HG02642 (cell line): ENCODE measurements around the gene WDR7.
"Not testable (repeated sequence)": the region's sequence is repeated elsewhere in the genome, so short reads cannot be mapped to it uniquely, and the experiment has no call there.

Experiments used
- ATAC-seq: cut with Tn5 transposase; IDR thresholded peaks from one replicate; pipeline ENCODE4 v1.9.1; 2021; ENCODE audit warnings: mild to moderate bottlenecking; ENCODE audit not compliant: unreplicated experiment, poor library complexity

WDR7 gene

DNA sequence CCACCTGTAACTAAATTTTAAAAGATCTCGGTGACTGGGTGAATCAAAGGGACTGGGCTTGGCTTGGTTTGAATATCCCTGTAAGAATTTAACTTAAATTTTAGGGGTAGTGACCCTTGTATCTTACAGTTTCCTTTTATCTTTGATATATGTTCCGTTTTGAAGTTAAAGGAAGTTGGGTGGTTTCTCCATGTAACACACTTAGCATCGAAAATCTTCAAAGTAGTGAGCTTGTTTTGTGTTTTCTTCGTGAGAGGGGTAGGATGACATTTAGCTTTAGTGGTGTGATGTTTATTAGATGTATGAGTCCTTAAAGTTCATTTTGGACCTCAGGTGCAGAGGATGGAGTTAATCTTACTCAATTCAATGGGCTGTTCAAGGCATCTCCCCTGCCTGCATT, 1.6 kb downstream of the WDR7 start:
- no peak for ATAC-seq

DNA sequence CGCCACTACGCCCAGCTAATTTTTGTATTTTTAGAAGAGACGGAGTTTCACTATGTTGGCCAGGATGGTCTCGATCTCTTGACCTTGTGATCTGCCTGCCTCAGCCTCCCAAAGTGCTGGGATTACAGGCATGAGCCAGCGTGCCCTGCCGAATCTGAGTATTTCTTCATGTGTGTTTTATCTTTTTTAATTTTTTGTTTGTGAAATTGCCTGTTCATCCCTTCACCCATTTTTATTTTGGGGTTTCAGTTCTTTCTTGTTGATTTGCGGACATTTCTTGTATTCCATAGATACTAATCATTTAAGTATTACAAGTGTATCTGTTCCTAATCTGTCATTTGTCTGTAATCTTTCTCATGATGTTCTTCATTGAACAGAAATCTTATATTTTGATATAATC, 3.1 kb downstream of the WDR7 start:
- not testable (repeated sequence) for ATAC-seq

DNA sequence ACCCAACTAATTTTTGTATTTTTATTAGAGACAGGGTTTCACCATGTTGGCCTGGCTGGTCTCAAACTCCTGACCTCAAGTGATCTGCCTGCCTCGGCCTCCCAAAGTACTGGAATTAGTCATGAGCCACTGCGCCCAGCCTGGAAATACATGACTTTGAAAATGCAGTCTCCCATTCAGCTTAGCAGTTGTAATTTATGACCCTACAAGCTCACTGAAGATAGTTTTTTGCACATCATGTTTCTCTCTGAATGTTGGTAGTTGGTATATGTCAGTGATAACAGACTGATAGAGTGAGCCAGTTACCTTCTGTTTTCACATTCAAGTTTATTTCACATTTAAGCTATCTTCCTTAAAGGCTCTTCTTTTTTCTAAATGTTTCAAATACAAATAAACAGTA, 7.1 kb downstream of the WDR7 start:
- ATAC-seq: no peak

DNA sequence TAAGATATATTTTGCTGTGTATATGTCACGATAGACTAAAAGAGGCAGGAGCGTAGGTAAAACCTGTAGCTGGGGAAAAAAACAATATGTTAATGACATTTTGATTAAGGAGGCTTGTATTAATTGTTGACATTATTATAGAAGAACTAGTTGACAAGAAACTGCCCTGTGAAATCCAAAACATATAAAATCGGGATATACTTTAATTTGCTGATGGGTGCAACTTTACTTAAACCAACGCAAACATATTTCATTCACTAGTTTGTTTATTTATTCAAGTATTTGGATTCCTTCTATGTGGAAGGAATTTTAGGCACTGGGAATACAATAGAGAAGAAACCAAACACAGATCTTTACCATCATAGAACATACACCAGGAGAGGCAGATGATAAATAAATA, 8.0 kb downstream of the WDR7 start:
- no peak for ATAC-seq

DNA sequence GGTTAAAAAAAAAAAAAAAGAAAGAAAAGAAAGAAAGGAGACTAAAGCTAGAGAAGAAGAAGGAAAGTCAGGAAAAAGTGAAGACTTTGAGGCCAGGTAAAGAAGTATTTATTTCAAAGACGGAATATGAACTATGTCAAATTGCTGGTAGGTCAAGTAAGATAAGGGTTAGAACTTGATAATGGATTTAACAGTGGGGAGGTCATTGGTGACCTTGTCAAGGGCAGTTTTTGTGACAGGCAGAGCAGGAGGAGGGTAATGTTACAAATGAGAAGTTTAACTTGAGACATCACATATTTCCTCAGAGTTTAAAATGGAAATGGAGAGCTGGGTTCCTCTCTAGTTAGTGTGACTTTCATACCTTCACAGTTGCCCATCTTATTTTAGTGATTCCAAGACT, 9.5 kb downstream of the WDR7 start:
- ATAC-seq: no peak

DNA sequence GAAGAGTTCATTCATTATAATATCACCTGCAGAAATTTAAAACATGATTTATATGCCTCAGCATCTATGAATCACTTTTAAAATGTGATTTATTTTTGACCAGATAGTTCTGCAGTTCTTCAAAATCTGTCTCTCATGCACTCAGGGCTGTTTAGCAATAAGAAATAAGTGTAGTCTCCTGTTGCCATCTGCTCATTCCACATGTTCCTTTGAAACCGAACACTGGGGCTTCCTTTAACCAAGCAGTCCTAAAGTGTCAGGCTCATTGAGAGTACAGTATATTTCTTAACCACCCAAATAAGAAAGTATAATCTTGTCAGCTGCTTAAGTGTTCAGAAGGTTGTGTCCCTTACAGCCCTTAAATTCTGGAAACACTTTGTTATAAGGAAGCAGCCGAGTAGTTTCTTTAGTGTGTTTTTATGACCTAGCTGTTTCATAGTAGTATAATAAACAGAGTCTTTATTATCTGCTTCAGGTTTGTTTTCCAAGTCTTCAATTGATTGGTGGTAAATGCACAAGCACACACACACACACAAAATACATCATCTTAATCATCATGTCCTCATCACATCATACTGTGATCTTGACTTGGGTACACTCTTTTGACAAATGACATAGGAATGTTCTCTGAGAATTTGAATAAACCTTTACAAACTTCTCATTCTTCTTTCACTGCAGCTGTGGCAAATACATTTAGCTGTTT, 10.4 kb downstream of the WDR7 start:
- ATAC-seq: no peak

DNA sequence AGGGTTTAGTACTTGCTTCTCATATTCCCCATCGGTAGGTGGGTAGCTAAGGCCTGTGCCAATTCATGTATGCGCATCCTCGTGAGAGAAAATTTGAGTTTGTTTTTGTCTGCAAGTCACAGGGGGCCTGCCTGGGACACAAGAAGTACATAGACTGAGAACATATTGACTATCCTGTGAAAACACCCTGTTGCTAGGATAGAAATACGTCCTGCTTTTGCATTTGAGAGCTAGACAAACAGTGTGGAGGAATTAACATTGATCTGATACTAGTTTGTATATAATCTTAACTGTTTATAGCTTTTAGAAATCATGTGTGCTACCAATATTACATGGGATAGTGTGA, 10.9 kb downstream of the WDR7 start:
- ATAC-seq: no peak

DNA sequence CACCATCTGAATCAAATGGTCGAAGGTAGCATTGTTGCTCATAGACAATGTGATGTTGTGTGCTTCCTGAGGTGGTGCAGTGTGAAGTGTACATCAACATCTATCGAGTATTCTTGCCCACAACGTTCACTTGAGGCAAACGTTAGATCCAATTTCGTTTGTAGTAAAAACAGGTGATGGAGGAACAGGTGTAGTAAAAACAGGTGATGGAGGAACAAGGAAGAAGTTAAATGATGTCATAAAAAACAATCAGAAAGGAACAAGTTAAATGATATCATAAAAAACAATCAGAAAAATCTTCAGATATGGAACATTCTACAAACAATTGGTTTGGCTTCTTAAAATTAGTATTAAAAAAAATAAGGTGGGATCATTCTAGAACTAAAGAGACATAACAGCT, 11.3 kb downstream of the WDR7 start:
- no peak for ATAC-seq

DNA sequence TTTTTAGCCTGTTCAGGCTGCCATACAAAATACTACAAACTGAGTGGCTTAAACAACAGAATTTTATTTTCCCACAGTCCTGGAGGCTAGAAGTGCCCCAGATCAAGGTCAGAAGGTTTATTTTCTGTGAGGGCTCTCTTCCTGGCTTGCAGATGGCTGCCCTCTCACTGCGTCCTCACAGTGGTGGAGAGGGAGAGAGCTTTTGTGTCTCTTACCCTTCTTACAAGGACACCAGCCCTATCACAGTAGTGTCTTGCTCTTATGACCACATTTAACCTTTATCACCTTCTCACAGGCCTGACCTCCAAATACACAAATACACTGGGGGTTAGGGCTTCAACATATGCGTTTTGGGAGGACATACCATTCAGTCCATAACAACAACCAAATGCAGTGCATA, 11.7 kb downstream of the WDR7 start:
- ATAC-seq: no peak

DNA sequence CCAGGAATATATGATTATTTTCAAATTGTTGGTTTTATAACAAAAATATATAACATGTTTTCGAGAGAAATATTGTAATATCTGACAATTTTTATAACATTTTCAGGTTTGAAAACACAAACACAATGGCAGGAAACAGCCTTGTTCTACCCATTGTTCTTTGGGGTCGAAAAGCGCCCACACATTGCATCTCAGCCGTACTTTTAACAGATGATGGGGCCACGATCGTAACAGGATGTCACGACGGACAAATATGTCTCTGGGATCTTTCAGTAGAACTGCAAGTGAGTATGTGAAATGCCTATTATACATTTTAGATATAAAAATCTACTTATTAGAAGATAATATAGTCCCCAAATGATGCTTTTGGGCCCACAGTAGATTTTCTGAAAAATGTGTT, 21.2 kb downstream of the WDR7 start:
- no peak for ATAC-seq

DNA sequence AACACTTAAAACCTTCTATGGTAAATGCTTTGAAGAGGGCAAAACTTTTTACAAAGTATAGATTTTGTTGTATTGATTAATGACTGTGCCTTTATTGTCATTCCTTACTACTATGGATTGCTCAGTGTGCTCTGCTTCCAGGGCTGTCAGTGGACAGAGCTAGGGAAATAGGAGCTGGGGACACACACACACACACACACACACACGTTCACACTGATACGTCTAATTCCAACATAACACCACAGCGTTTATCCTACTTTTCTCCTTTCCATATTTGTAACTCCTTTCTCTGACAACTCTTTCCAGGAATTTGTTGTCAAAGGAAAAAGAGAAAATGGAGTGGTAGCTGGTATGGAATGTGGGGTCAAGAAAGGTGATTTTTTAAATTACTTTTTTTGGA, 21.8 kb downstream of the WDR7 start:
- no peak for ATAC-seq

DNA sequence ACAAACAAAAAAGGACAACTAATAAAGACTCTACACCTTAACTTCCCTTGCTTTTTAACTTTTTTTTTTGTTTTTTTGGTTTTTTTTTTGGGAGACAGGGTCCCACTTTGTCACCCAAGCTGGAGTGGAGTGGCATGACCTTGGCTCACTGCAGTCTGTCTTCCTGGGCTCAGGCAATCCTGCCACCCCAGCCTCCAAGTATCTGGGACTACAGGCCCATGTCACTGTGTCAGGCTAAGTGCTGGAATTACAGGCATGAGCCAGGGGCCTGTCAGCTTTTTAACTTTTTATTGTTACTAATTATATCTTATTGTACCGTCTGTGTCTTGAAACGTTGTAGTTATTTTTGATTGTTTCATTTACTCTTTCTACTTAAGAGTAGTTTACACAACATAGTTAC, 25.5 kb downstream of the WDR7 start:
- no peak for ATAC-seq

DNA sequence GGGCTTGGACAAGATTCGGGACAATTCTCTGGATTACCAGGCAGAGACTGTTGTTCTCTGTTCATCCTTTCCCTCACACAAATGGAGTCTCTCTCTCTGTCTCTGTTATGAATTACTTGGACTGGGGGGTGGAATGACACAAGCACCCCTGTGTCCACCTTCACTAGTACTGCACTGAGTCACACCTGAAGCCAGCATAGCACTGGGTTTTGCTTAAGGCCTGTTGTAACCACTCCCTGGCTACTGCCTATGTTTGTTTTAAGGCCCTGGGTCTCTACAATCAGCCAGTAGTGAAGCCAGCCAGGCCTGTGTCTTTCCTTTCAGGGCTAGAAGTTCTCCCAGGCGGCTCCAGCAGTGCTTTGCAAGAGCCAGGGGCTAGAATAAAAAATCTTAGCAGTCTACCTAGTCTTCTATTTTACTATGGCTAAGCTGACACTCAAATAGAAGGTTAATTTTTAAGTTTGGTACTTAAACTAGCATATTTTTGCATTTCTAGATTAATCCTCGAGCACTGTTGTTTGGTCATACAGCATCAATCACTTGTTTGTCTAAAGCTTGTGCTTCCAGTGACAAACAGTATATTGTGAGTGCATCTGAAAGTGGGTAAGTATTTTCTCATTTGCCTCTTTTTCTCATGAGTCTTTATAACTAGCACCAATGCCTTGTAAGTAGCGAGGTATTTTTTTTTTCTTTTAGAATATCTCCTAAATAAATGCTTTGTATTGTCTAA, 27.8 kb downstream of the WDR7 start:
- ATAC-seq: no peak

DNA sequence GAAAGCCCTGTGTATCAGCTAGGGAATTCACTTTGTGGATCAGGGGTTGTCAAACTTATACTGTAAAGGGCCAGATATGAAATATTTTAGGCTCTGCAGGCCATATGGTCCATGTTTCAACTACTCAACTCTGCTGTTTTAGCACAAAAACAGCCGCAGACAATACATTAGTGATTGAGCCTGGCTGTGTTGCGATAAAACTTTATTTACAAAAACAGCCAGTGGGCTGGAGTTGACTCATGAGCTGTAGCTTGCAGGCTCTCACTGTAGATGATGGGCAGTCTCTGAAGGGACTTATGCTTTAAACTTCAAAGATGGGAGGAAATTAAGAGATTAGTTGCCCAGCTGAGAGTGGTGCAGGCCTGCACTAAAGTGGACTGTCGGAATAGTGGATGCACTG, 33.1 kb downstream of the WDR7 start:
- ATAC-seq: no peak

DNA sequence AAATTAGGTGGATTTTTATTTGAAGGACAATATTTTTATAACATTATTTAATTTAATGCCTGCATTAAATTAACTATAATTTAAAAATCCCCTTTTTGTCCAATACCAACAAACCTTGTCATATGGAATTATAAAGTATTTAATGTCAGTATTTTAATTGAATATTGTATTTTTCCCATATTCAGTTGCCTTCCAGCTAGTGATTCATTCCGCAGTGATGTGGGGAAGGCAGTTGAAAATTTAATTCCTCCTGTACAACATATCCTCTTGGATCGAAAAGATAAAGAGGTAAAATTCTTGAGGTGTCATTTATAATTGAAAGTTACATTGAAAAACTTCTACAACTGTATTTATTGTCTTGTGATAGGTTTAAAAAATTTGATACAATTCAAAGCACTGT, 40.4 kb downstream of the WDR7 start:
- ATAC-seq: no peak

DNA sequence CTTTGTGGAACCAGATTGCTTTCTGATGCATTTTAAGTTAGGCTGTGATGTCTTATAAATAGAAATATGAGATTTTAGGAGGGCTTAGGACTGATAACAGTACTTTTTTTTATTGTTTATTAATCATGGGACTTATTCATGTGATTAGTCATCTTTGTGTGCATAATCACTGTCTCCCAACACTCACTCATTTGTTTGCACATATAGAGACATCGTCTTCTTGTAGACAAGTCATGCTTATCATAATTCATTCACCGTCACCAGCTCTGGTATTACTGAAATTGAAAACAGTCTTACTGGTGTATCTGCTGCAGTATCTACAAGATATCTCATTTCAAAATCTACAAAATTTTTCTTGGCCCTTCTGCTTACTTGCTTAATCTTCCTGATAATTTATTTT, 45.8 kb downstream of the WDR7 start:
- ATAC-seq: no peak

DNA sequence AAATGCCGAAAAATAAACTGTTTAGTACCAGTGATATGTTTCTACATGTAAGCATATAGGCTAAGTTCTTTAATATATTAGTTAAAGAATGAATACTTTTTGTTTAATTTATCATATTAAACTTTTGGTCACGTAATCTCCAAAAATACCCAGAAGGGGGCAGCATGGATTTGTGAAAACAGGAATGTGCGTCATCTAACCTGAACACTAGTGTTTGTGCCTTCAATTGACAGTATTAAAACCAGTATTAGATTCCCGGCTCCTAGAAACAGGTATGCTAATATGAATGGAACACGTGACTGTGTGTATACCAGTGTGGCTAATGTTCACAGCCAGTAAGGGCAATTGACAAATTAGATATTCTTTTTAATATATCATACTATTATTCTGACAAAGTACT, 51.8 kb downstream of the WDR7 start:
- ATAC-seq: no peak

DNA sequence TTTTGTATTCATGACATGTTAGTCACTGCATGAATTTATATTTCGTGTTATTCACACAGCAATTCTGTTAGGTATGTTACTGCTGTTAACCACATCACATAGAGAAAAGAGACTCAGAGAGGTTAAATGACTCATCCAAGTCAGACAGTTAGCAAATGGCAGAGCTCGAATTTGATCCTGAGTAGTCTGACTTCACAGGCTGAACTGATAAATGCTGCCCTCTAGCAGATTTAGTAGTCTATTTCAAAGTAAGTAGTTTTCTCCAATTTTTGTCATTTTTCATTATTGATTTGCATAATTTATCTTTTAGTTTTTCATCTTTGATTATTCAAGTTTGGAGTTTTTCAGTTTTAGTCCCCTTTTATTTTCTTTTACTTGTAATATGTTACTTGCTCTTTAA, 58.3 kb downstream of the WDR7 start:
- peak; percentile 97 for ATAC-seq

DNA sequence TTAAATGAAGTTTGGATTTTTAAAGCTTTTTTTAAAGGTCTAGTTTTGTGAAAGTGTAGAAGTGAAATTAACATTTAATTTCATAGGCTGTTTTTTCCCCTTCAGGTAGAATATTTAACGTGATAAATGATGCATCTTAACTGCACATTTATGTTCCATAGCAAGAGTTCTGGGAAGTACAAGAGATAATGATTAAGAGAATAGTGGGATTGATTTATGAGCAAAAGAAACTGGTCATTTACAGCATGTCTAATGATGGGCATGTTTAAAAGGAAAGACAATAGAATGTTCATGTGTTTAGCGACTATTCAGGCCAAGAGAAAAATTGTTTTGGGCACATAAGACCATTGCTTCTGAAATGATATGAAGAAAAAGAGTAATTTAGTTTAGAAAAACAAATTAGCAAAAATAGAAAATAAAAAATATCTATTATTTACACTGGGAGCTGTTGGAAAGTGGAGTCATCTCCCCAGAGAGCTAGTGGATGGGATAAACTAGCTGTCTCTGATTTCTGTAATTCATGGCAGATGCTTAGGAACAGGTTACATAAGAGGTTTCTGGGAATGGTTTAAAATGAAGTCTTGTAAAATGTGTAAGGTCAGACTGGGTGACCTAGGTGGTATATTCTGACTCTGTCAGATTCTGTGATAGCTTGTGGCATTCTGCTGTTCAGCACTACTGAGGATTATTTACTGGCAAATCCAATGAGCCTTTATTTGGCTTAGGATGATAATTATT, 60.7 kb downstream of the WDR7 start:
- no peak for ATAC-seq

DNA sequence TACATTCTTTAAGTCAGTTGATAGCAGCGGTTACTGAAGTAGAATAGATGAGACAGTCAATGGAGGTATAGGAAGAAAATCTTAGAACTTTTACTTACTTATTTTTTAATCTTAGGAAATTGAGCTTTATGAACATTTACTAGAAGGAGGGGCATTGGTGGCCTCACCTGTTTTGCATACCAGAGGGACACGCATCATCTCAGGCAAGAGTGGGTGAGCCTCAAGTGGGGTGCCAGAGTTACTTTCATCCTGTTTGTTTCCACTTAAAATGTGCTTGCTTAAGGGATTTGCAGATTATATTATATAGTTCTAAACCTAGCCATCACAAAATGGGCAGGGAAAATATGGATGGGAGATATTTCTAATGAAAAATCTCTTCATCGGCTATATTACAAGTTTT, 61.6 kb downstream of the WDR7 start:
- no peak for ATAC-seq

DNA sequence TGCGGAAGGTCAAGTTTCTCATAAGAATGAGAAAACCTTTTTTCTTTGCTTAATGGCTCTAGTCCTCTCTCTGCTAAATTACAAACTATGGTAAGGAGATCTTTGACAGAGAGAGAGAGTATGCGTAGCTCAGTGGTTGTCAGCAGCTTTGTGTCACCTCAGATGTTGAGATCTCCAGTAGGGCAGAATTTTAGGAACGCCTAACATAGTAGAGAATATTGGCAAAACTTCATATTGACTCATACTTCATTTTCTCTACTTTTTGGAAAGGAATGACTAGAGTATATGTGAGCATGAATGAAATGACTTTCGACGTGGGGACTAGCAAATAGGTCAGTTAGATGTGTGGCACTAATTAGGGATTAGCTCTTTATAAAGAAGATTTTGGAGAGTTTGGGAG, 64.0 kb downstream of the WDR7 start:
- no peak for ATAC-seq

DNA sequence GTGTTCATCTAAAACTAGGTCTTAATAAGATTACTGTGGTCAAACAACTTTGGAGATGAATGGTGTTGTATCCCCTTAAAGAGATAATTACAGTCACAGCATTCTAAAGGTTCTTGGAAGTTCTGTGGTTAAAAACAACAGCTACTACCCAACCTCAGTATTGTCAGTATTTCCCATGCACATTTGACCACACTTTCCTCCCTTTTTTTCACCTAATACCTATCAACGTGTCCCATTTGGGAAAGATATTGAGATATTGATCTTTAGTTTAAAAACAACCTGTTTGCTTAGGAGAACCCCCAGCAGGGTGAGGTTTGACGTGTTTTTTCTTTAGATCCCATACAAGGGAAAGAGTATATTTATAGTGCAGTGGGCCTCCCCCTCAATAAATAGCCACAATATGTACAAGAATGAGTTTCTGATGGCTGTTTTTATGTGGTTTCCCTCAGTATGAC, 65.6 kb downstream of the WDR7 start:
- no peak for ATAC-seq
